Epithelial cell of proximal tubule (primary cell): ENCODE data around the gene SUB1. TPM values are rescaled to one million over a fixed set of nuclear protein-coding genes. Genes with fewer than 3 reads are reported as not detected.

Source experiments
- DNase-seq: peaks from one replicate; pipeline ENCODE4 v3.0.0-alpha.2; 2011; ENCODE audit warnings: low read depth
- H3K4me3 ChIP-seq: 2 replicates; pipeline ENCODE4 v1.5.1; 2011; ENCODE audit warnings: low read depth, mild to moderate bottlenecking, low read length
- CTCF ChIP-seq: conservative IDR thresholded peaks from 2 replicates; pipeline ENCODE4 v1.5.1; 2012; ENCODE audit warnings: low read depth, mild to moderate bottlenecking, low read length
- total RNA-seq: library from RNA; depleted of rRNA; stranded (reverse); fragments of >200 nt; gene quantifications from 2 replicates; pipeline ENCODE4 v1.2.3, GENCODE V29; 2015

SUB1 gene
- total RNA-seq, 1 donor from 2014 or later, result 418 TPM

GRCh38 chr5:32583582-32584232, 1.6 kb upstream of the SUB1 start:
- no peak for TF ChIP-seq CTCF
- H3K4me3 ChIP-seq, result no peak overlapping the region
- no peak for DNase-seq

DNA sequence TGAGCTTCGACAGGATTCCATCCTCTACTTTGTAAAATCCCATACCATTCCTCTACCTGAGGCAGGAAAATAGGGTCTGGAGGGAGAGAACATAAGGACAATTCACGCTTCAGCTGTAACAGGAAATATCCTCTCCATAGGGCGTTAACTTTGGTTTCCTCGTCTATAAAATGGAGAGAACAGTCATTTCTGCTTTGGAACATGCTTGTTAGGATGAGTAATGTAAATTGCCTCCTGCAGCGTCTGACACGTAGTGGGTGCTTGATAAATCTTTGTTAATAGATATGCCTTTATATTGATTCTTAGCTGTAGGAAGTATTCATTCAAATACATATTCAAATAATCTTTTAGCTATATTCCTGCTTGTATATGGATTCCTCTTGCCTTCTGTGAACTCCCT, 711 bp upstream of the SUB1 start:
- DNase-seq, result no peak
- no peak for TF ChIP-seq CTCF
- no peak overlapping the region for H3K4me3 ChIP-seq

DNA sequence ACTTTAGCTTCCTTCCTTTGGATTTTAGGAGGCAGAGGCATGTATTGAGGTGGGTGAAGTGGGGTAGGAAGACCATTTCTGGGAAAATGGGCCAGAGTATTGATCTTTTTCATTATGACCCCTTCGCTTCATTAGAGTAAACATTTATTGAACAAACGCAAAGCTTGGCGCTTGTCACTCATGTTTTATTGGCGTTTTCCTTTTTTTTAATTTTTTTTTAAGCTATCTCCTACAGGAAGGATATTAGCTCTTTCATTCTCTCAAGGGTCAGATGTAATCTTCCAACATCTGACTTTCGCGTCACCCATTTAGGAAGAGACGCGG, 273 bp upstream of the SUB1 start:
- no peak for TF ChIP-seq CTCF
- DNase-seq, result no peak

DNA sequence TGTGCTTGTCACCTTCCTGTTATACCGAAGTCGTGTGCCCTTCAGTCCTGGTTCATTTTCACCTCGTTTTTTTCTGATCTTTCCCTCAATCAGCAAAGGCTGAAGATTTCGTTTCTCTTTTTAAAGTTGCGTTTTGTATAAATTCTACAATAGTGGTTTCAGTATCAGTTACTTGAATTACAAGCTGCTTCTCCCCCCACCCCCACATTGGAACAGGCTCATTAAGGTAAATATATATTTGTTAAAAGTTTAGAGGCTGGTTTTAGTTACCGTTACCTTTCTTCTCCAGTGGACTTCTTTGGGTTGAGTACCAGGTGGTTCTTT, 881 bp downstream of the SUB1 start:
- H3K4me3 ChIP-seq, result peak overlapping the region; percentile 77
- no peak for TF ChIP-seq CTCF
- no peak for DNase-seq

More for the DNA sequence above, 273 bp upstream of the SUB1 start:
- H3K4me3 ChIP-seq, result peak overlapping the region; percentile 77

DNA sequence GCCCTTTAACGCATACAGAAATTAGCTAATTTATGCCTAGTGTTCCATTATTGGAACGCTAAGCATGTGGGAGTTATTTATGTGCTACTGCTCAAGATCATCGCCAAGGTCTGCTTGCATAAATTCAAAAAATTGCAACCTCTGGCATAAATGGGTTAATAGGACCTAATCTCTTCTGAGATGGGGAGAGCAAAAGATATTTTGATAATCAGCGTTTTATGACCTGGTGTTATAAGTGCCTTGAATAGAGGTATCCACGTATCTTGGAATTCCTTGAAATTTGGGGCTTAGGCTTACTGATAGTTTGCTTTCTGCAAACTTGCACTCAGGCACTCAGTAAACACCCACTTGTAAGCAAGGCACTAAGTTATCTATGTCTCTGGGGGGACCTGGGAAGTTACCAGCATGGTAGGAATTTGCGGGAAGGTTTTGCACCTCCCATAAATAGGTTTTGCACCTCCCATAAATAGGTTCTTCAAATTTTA, 1.8 kb downstream of the SUB1 start:
- DNase-seq, result no peak
- no peak for TF ChIP-seq CTCF
- H3K4me3 ChIP-seq, result peak overlapping the region; percentile 77

- no peak overlapping the region for H3K4me3 ChIP-seq
- DNase-seq, result no peak
These were observed 4.1 kb downstream of the SUB1 start for GRCh38 chr5:32589416-32589815.

More at GRCh38 chr5:32589416-32589815, 4.1 kb downstream of the SUB1 start:
- no peak for TF ChIP-seq CTCF
